GM21423 (cell line): ENCODE data around the gene WWTR1.

ENCODE experiments used
- ATAC-seq: cut with Tn5 transposase; IDR thresholded peaks from one replicate; pipeline ENCODE4 v1.9.1; 2021; ENCODE audit warnings: mild to moderate bottlenecking, moderate library complexity; ENCODE audit not compliant: unreplicated experiment

WWTR1 gene

DNA sequence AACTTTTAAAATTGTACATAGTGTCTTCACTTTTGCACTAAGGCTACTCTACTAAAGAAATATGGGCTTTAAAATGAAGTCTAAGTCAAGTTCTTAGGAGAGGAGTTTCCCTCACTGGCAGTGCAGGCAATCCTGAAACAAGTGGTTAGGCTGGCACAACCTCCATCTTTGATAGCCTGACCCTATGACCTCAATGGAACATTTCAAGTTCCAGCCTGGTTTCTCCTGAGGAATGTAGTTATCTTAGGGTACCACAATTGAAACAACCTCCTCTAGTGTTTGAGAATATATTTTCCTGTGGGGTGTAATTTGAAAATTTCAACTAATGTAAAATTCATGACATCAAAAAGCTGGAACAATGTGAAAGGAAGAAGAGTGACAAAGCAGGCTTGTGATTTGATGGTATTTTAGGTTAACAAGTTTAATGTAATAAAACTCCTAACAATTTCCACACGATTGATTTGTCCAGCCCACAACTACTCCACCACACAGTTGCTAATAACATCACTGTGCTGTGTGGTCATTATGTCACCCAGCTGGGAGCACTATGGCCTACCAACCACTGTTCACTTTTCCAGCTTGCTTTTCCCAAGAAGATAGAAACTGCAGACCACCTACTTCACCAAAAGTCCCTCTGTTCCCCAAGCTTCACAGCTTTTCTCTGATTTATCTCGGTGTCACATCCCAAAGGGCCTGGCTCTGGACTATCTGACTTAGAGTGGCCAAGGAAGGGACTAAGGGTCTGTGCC lies 1.8 kb downstream of the WWTR1 start:
- ATAC-seq, result no peak

DNA sequence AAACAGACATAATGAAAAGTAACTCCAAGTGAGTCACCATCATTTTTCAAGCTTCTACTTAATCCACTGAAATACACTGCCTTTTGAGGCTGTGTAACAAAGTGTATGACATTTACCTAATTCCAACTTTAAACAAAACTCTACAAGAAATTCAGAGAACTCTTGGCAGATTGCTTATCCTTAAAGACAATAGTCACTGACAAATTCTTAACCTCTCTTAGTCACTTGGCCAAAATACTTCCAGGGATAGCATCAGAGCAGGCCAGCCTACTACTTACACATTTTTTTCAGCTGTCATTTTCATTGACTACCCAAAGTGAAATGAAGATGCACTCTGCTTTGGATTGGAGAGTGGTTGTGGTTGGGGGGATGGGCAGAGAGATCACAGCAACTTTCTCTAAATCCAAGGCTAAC lies 3.6 kb downstream of the WWTR1 start:
- ATAC-seq, result no peak

DNA sequence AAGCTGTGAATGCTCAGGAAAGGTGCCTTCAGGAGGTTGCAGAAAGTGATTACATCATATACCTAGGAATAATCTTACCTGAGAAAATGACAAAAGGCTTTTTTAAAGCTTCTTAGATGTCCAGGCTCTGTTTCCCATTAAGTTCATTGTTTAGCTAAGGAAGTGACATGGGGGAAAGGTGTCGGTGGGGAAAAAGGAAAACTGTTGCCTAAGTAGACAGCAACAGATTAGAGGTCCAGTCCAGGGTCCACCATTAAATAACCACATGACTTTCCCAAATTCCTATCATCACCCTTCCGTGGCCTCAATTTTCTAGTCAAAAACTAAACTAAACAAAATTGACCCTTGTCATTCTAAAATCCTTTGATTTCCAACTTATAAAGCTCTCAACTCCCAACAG lies 4.3 kb downstream of the WWTR1 start:
- ATAC-seq, result no peak

DNA sequence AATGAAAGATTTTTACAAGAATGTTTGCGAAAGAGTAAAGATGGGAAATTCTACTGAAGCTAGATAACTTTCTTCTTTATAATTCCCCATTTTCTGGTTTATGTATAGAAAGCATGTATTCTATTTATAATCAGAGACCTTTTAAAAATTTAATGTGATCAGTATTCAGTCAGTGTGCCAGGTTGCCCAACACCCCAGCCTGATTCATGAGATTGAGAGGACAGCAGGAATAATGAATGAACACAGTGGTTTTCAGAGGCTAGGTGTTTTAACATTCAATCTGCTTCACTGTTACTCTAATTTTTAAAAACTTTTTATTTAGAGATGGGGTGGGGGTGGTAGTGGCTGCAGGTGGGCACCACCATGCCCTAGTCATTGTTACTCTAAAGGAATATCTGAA lies 4.7 kb downstream of the WWTR1 start:
- ATAC-seq, result no peak

DNA sequence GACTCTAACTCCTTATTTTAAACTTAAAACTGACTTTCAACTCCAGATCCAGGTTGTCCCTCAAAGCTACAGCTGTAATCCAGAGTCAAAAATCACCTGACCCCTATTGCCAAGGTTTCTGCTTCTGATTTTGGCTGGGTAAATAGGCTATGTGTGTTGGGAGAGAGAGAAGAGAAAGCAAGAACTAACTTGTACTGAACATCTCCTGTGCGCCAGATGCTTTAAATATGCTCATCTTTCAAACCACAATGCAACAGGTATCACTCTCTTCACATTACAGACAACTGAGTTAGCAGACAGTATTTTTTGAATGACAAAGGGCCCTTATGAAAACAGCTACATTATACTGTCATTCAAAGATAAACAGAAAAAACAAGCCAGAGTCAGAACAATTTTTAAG lies 7.0 kb downstream of the WWTR1 start:
- no peak for ATAC-seq

DNA sequence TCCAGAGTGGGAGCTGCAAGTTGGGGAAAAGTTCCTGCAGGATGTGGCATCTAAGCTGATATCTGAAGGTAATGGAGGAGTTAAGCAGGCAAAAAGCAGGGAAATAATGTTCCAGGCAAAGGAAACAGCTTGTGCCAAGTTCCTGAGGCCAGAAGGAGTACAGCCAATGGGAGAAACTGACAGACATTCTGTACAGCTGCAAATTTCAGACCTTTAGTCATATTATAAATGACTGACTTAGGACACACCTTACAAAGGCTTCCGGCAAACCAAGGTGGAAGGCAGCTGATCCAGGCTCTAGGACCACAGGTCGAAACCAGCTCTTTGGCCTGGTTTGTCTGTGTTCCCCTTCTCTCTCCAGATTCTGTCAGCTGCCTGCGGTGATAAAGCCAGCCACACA lies 9.3 kb downstream of the WWTR1 start:
- ATAC-seq, result no peak

DNA sequence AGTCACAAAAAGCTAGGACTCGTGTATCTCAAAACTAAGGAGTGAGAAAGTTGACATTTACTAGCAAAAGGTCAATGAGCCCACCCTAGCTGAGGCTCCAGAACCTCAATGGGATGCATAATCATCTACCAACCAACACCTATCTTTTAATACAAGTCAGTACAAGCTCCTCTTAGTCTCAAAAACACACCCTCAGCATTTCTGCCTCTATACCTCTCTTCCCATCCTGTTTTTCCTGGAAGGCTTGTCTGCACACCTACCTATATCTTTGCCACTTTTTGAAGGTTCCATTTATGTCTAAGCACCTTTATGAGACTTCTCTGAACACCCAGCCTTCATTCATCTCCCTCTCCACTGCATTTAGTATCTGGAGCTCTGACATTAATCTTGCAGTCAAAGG lies 10.0 kb downstream of the WWTR1 start:
- ATAC-seq, result no peak

DNA sequence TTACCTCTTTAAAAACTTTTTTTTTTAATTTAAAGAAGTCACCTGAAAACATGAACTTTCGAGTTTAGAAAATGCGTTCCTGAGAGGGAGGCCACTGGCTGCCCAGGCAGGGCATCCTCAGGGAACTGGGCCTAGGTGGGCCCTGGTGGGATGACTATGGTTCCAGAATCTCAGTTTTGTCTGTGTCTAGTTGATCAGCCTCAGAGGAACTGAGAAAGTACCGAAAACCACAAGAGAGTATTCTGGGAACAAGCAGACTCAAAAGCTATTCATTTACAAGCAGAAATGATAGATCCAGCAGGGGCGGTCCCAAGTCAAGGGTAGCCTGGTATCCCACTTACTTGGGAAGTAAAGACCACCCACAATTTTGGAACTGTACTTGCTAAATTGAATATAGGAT lies 10.5 kb downstream of the WWTR1 start:
- no peak for ATAC-seq

DNA sequence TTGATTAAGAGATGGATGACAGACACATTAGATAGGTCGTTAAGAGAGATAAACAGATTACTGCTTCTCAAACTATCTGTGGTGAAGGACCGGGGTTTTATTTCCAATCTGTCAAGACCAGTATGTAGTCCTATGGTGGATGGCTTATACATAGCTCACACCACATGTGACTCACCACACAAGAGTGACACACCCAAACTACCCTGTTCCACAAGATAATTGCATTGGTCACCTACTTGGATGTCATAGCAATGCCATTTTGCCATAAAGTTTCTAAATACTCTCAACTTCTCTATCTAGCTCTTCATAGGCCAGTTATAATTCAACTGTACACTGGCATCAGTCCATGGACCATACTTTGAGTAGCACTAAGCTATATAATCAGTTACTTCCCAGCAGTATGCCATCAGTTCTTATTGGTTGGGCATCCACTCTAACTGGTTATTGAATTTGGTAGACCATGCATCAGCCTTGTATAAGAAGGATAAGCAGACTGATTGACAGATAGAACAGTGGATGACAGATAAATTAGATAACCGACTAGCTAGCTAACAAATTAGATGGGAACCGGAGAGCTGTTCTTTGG lies 11.6 kb downstream of the WWTR1 start:
- no peak for ATAC-seq

DNA sequence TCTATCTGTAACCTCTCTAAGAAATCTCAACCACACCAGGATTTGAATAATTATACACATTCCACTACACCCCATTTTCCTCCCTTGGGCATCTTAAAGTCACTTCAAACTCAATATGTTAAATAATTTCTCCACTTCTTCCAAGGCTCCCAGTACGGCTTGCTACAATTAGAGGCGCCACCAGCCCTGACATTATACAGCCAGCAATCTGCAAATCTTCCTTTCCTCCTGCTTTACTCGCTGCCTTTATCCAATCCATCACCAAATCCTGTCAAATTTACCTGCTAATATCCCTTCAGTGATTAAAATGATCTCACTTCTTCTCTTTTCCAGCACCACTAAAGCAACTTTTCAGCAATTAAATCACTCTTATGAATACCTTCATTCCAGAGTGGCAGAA lies 13.9 kb downstream of the WWTR1 start:
- ATAC-seq, result no peak

DNA sequence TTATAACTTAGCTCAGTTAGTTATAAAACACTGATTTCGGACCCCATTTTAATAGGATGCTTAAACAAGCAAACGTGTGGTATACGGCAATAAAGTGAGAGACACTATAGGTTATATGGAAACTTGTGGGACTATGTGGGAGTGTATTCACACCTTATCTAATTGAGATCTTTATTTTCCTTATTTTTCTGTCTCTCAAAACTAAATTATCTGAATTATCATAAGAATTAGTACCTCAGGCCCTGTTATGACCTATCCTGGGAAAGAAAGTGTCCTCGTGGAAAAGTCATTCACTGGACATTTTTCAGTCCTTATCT lies 14.4 kb downstream of the WWTR1 start:
- ATAC-seq, result no peak

DNA sequence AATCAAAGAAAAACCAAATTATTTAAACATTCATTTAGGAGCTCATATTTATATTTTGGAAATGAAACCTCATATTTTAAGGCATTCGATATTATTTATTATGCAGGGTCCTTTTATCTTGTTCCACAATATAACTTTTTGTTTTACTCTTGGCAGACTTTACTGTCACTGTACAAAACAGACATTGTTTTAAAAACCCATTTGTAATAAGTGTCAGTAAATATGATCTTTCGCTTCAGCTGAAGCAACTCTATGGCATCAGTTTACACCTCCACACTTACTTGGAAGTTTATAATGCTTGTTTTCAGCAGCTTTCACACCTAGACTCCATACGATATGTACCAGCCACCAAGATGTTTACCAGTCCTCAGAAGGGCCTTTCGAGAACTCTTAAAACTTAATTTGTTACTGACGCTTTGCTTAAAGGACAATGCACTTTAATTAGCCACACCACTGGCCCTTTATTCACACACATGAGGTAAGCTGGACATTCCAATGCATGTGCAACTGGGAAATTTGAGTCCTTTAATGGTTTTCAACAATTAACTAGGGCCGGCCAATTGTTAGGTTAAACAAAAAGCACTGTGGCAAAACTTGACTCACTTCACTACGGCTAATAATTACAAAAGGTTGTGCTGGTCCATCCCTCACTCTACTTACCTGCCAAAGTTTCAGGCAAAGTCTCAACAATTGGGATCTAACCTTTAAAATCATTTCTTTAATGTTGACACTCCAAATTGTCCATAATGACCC lies 16.7 kb downstream of the WWTR1 start:
- ATAC-seq, result no peak

DNA sequence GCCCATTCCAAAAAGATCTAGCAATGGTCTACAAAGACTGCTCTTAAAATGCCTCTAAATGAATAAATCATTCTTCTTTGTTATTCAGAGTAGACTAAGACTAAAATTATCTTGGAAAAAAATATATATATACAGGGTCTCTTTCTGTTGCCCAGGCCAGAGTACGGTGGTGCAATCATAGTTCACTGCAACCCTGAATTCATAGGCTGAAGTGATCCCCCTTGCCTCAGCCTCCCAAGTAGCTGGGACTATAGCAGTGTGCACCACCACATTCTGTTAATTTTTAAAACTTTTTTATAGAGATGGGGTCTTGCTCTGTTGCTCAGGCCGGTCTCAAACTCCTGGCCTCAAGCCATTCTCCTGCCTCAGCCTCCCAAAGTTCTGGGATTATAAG lies 18.7 kb downstream of the WWTR1 start:
- ATAC-seq, result no peak

DNA sequence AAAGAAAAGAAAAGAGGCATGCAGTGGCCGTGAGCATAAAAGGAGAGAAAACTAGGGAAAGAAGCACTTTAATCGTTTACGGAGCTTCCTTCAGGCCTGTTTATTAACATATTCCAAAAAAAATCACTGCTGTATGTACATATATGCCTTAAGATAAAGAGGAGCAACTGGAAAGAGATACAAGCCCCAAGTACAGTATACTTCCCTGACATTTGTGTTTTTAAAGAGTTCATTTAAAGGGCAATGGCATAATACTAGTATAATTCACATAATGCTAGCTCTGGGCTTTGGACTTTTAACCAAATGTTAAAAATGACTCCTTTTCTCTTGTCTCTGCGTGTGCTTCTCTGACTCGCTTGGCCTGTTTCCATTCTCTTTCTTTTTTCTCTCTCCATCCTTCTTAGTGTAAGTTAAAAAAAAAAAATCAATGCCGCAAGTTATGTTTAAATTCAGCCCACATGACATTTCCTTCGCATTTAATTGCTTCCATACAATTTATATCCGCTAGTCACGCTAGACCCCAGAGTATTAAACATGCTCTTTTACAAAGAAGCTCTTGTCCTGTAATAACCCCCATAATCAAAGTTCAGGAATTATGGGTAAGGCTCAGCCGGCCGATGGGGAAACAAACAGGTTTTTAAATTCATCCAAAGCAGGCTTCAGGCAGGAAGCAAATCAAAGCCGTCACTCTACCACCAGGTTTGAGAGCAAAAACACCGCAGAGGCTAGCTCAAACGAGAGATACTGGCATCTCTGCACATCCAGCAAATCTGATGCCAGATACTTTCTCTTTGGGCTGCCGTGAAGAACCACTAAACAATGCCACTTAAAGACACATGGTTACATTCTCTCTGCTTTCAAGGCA lies 19.4 kb downstream of the WWTR1 start:
- no peak for ATAC-seq

DNA sequence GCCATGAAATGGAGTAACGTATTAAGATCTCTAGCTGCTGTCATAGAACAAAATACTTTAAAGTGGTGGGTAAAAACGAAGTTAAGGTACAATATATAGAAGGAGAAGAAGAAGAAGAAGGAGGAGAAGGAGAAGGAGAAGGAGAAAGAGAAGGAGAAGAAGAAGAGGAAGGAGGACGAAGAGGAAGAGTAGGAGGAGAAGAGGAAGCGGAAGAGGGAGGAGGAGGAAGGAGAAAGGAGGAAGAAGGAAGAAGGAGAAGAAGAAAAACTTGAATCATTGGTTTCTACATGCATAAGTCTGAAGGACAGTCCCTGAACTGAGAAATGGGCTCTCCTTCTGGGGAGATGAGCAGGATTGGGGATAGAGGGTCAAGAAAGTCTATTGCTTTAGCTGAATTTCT lies 22.4 kb downstream of the WWTR1 start:
- ATAC-seq, result no peak

DNA sequence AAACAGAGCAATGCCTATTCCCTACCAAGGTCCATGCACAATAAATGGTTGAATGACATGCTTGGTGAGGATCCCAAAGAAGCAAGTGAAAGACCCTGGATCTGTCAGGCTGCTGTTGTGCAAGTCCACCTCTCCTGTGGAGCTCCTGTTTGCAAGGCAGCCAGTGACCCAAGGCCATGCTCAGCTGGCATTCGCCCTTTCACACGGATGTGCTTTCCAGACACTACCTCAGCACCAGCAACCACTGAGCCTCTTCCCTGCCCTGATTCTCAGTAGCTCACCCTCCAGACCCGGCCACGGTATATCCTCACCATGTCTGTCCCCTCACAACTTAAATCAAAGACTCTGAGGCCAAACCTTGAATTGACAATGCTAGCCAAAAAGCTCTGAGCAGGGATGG lies 23.3 kb downstream of the WWTR1 start:
- no peak for ATAC-seq

DNA sequence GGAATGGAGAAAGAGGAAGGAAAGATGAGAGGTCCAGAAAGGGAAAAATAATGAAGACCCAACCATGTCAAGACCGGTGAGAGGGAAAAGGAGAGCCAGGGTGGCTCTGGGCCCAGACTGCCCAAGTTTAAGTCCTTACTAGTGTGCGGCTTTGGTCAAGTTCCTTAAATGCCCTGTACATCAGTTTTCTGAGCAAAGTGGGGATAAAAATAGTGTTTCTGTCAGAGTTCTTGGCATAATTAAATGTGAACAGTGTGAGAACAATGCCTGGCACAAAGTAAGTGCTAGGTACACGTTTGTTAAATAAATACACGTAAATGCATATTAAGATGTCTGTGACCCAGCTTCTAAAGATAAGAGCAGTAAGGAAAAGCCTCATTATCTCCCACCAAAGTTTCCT lies 23.8 kb downstream of the WWTR1 start:
- ATAC-seq, result no peak

DNA sequence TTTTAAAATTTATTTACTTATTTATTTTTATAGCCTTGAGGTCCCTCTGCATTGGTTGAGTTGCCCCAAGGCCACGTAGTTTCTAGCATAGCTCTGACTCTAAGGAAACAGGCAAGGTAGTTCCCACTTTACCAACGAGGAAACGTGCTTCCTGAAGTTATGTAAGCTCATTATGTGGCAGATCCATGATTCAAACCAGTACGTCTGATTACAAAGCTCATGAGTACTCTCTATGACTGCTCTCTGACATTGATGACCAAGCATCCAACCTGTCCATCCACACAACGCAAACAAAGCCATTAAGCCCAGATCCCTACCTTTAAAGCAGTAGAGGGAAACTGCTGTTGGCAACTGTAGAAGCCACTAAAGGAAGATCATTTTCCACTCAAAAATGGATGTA lies 25.6 kb downstream of the WWTR1 start:
- no peak for ATAC-seq

DNA sequence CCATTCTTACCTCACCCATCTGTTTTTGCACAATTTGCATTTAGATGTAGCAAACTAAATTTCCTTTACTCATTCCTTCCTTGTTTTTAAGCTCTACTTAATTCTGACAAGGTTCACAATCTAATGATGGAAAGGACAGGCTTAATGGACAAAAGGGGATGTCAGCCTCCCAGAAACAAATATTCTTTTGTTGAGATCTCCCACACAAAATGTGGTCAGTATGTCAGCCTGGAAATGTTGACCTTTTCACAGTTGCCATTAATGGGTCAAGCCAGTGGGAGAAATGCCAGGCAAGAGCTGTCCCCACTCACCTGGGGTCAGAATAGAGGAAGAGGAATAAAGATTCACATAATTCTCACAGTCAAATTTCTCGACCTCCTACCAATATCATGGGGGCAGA lies 27.0 kb downstream of the WWTR1 start:
- ATAC-seq, result no peak

DNA sequence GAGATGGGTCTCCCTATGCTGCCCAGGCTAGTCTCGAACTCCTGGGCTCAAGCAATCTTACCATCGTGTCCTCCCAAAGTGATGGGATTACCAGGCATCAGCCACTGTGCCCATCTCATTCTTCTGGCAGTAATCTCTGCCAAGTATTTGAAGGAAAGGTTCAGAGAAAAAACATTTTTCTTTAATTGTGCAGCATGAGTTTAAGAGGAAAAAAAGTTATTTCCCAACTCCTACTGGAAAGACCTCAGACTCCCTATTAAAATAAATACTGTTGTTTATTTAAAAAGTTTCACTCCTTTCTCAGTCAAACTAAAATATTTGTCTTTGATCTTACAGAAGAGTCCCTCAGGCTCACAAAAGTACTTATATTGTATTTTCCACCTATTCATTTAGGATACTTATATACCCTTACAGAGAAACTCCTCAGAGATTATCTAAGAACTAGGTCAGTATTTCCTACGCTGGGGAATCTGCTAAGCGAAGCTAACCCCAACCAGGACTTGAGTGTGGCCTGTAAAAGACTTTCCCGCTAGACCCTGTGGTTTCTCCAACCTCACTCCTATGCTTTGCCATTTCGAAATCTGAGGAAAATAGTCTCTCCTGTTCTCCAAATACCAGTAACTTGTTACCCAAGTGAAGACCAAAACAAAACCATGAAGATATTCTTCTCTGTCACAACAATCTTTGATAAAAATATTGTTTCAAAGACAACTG lies 28.7 kb downstream of the WWTR1 start:
- ATAC-seq, result no peak

DNA sequence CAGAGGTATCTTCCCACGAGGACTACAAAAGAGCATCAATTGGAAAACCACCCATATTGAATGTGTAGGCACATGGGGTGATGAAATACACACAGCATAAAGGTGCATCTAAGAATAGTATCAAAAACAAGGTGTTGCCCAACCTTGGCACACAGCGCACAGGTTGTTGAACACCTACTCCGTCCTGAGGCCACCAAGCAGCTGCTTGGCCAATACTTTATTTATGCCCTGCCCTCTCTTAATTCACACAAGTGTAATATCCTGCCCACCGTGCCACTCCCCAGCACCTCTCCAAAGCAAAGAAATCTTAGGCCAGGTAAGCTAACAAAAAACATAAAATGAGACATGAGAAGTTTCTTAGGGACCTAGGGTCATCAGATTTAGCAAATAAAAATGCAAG lies 31.2 kb downstream of the WWTR1 start:
- ATAC-seq, result no peak
